B cell (primary cell): Measurements from ENCODE around the gene TEX26. TPM values are rescaled to one million over a fixed set of nuclear protein-coding genes. Genes with fewer than 3 reads are reported as not detected.

Source experiments
- ATAC-seq: fragments of 200-7000 bp; cut with Tn5 transposase; one replicate; pipeline ENCODE4 v1.10.0; 2021; ENCODE audit warnings: low read depth, mild to moderate bottlenecking, moderate number of reproducible peaks, moderate library complexity
- CTCF ChIA-PET: fragments of 350-600 bp; sonication (Branson Sonifier 250); formaldehyde crosslinking; loops from one replicate; lab custom pipeline; 2021; ENCODE audit warnings: antibody characterized with exemption, inconsistent platforms; lab: Charles Lee
- POLR2A ChIA-PET: fragments of 350-600 bp; sonication (Branson Sonifier 250); formaldehyde crosslinking; loops from one replicate; lab custom pipeline; 2021; ENCODE audit warnings: antibody characterized with exemption; lab: Charles Lee
- DNase-seq: peaks from one replicate; pipeline ENCODE4 v3.0.0; 2013
- H2AFZ ChIP-seq: 2 replicates; pipeline ENCODE4 v1.6.1; 2012; ENCODE audit warnings: mild to moderate bottlenecking, low read depth, low read length; ENCODE audit not compliant: insufficient read depth, poor library complexity, severe bottlenecking
- H3K27ac ChIP-seq, 2 donors: 1 replicate in 1 of 2; 2 replicates in 1 of 2; pipeline ENCODE4 v1.5.1; 2012 to 2013; ENCODE audit warnings: low read length in 2 of 2, mild to moderate bottlenecking in 2 of 2, moderate library complexity in 1 of 2
- H3K27me3 ChIP-seq, 4 experiments: fragments of 200-600 bp in 1 of 4; sonication (generic) in 1 of 4; replicated peaks in 1 of 4; 1 replicate in 2 of 4; 2 replicates in 2 of 4; pipeline versions ENCODE4 v1.6.1 to v1.7.0; 2013 to 2016; ENCODE audit warnings: low read length in 3 of 4, mild to moderate bottlenecking in 2 of 4, mixed read lengths in 1 of 4, moderate library complexity in 1 of 4; ENCODE audit not compliant: insufficient read depth in 4 of 4, control insufficient read depth in 3 of 4; ENCODE audit errors: control extremely low read depth in 1 of 4
- H3K36me3 ChIP-seq, 2 experiments: replicated peaks in 1 of 2; 1 replicate in 1 of 2; 2 replicates in 1 of 2; pipeline versions ENCODE4 v1.6.1 to v1.7.1; 2013; ENCODE audit warnings: low read length in 1 of 2; ENCODE audit not compliant: insufficient read depth in 2 of 2, control insufficient read depth in 1 of 2; ENCODE audit errors: control extremely low read depth in 1 of 2, extremely low read depth in 1 of 2
- H3K4me1 ChIP-seq, 2 donors: fragments of 200-600 bp in 1 of 2; sonication (generic) in 1 of 2; 1 replicate in 1 of 2; 2 replicates in 1 of 2; pipeline versions ENCODE4 v1.5.1 to v1.6.1; 2013 to 2017; ENCODE audit warnings: low read length in 2 of 2; ENCODE audit not compliant: control insufficient read depth in 2 of 2, insufficient read depth in 2 of 2
- H3K4me2 ChIP-seq: replicated peaks from 2 replicates; pipeline ENCODE3; 2012; ENCODE audit warnings: mild to moderate bottlenecking, low read depth, low read length; ENCODE audit not compliant: poor library complexity, severe bottlenecking
- H3K4me3 ChIP-seq, 5 experiments: fragments of 200-600 bp in 1 of 5; sonication (generic) in 1 of 5; 1 replicate in 3 of 5; 2 replicates in 2 of 5; pipeline versions ENCODE4 v1.5.1 to v1.7.0; 2011 to 2016; ENCODE audit warnings: low read length in 4 of 5, mild to moderate bottlenecking in 4 of 5, low read depth in 2 of 5, control low read depth in 1 of 5, moderate library complexity in 1 of 5; ENCODE audit not compliant: insufficient read depth in 1 of 5; ENCODE audit errors: control extremely low read depth in 1 of 5, extremely low read depth in 1 of 5
- H3K79me2 ChIP-seq: fragments of 200-600 bp; sonication (generic); one replicate; pipeline ENCODE4 v1.6.0; 2016; ENCODE audit warnings: low read length; ENCODE audit not compliant: control insufficient read depth, insufficient read depth
- H3K9ac ChIP-seq: fragments of 200-600 bp; sonication (generic); 2 replicates; pipeline ENCODE4 v1.6.1; 2017; ENCODE audit warnings: mild to moderate bottlenecking, low read length, moderate library complexity
- H3K9me3 ChIP-seq, 3 donors: one replicate each; pipeline versions ENCODE4 v1.6.1 to v1.7.1; 2013; ENCODE audit warnings: low read length in 2 of 3; ENCODE audit not compliant: control insufficient read depth in 2 of 3, insufficient read depth in 1 of 3; ENCODE audit errors: control extremely low read depth in 1 of 3
- H4K20me1 ChIP-seq: 2 replicates; pipeline ENCODE4 v1.6.0; 2012; ENCODE audit warnings: mild to moderate bottlenecking, low read length; ENCODE audit not compliant: insufficient read depth, control insufficient read depth, poor library complexity, severe bottlenecking
- H3K27ac Mint-ChIP-seq: one replicate; pipeline ENCODE4 v1.8.0; 2021; ENCODE audit warnings: mixed read lengths
- H3K27me3 Mint-ChIP-seq: one replicate; pipeline ENCODE4 v1.8.0; 2021; ENCODE audit warnings: mixed read lengths
- H3K4me1 Mint-ChIP-seq: one replicate; pipeline ENCODE4 v1.8.0; 2021; ENCODE audit warnings: mixed read lengths
- H3K4me3 Mint-ChIP-seq: one replicate; pipeline ENCODE4 v1.8.0; 2021; ENCODE audit warnings: mixed read lengths
- H3K9me3 Mint-ChIP-seq: one replicate; pipeline ENCODE4 v1.8.0; 2022; ENCODE audit warnings: mixed read lengths; ENCODE audit not compliant: insufficient read depth
- EZH2 ChIP-seq: IDR thresholded peaks from 2 replicates; pipeline ENCODE4 v1.6.1; 2012; ENCODE audit warnings: borderline replicate concordance, low read depth, mild to moderate bottlenecking, moderate library complexity, low read length; ENCODE audit not compliant: insufficient read depth, poor library complexity, severe bottlenecking
- WGBS: methylation state at CpG from one replicate; pipeline ENCODE4 v1.1.5; 2013; ENCODE audit warnings: missing lambda C conversion rate; ENCODE audit not compliant: insufficient coverage; 5-methylcytosine and 5-hydroxymethylcytosine counted together
- intact Hi-C: fragments of 100-400 bp; cut with micrococcal nuclease; formaldehyde crosslinking; loops from one replicate; pipeline ENCODE4 v1.10.0; 2022
- polyA plus RNA-seq: library from polyadenylated mRNA; depleted of rRNA; stranded (reverse); fragments of >200 nt; gene quantifications from 2 replicates; pipeline ENCODE4 v1.2.3, GENCODE V29; 2012
- total RNA-seq, 2 donors: library from RNA; stranded (reverse); fragments of 120-200 nt in 1 of 2; gene quantifications; 1 replicate in 1 of 2; 2 replicates in 1 of 2; pipeline versions ENCODE4 v1.2.3 to v1.2.4, GENCODE V29; 2013 to 2022
- TF ChIP-seq, protein P1 (sequence below): fragments of 200-600 bp; IDR thresholded peaks from one replicate; pipeline ENCODE4 v1.8.0; 2022; ENCODE audit warnings: antibody characterized with exemption, mild to moderate bottlenecking

TEX26 gene
- total and polyA plus RNA-seq, 2 donors (not counting 1 experiment from before 2014, with no cell fraction given): not detected

DNA sequence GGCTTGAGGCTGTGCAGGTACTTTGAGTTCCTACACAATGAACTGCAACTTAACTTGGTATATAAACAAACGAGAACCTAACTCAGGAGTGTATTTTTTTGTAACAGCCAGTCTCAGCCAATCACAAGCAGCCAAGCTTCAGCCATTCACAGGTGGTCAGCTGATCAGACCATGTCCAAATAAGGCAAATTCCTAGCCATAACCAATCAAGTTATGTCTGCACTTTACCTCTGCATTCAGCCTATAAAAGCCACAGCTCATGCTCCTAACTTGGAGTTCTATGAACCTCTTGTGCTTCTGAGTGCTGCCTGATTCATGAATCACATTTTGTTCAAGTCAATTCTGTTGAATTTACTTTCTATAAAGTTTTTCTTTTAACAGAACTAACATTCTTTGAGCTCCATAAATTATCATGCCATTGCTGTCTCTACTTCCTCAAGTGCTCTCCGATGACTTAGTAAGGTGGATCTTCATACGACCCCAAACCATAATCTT is 43.2 kb upstream of the TEX26 start:
- peaks cover under 1% of the 10 kb centered on the region for H3K9me3 Mint-ChIP-seq
- Histone ChIP-seq H3K4me3 (no peak overlapping the region), H3K36me3 (no peaks in the 10 kb centered on the region), H3K9me3 (peaks cover 3 to 10% (median 7%) of the 10 kb centered on the region in 3 donors), H2AFZ (no peak overlapping the region), H3K27ac (no peak overlapping the region), H4K20me1 (no peaks in the 10 kb centered on the region), H3K4me1 (no peaks in the 10 kb centered on the region), H3K79me2 (no peaks in the 10 kb centered on the region), H3K9ac (no peak overlapping the region), H3K27me3 (peaks cover 0 to 3% (median 0%) of the 10 kb centered on the region in 4 experiments), H3K4me2 (no peak overlapping the region)
- no peak for TF ChIP-seq EZH2
- TF ChIP-seq, protein P1, sequence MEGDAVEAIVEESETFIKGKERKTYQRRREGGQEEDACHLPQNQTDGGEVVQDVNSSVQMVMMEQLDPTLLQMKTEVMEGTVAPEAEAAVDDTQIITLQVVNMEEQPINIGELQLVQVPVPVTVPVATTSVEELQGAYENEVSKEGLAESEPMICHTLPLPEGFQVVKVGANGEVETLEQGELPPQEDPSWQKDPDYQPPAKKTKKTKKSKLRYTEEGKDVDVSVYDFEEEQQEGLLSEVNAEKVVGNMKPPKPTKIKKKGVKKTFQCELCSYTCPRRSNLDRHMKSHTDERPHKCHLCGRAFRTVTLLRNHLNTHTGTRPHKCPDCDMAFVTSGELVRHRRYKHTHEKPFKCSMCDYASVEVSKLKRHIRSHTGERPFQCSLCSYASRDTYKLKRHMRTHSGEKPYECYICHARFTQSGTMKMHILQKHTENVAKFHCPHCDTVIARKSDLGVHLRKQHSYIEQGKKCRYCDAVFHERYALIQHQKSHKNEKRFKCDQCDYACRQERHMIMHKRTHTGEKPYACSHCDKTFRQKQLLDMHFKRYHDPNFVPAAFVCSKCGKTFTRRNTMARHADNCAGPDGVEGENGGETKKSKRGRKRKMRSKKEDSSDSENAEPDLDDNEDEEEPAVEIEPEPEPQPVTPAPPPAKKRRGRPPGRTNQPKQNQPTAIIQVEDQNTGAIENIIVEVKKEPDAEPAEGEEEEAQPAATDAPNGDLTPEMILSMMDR: no peak
- 100% methylated on average over 1 of the region's 3 CpGs for WGBS
- ATAC-seq (no peak), DNase-seq (no peak)
- intact Hi-C loops: no loop called here
- CTCF ChIA-PET: no interaction called here
- H3K4me3 Mint-ChIP-seq: no peak overlapping the region
- POLR2A ChIA-PET: no interaction called here
- H3K27me3 Mint-ChIP-seq: peaks cover 27% of the 10 kb centered on the region
- H3K4me1 Mint-ChIP-seq: no peaks in the 10 kb centered on the region
- no peak overlapping the region for H3K27ac Mint-ChIP-seq

DNA sequence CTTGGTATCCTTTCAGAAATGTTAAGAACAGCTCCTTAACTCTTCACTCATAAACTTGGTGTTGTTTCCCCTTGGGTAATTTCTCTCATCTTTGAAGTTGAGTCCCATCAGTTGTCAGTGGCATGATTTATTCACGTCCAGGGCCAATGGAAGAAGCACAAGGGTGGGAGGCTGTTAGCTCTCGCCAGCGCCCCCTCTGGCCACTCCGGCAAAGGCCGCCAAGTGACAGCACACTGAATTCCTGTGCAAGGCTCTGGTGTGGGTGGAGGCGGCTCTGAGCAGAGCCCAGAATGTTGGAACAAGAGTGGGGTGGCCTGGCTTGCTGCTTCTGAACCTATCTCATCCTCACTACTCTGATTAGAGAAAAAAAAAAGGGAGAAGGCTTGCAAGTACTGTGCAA is 39.5 kb upstream of the TEX26 start:
- H3K4me3 Mint-ChIP-seq: no peak overlapping the region
- H3K27ac ChIP-seq: no peak overlapping the region
- H3K27me3 ChIP-seq: peaks cover 0 to 3% (median 0%) of the 10 kb centered on the region in 4 experiments
- 60% methylated on average over 1 of the region's 6 CpGs for WGBS
- ATAC-seq: no peak
- no peak overlapping the region for H3K27ac Mint-ChIP-seq
- intact Hi-C loops: no loop called here
- no peak overlapping the region for H3K9ac ChIP-seq
- no peaks in the 10 kb centered on the region for H3K4me1 ChIP-seq
- H3K36me3 ChIP-seq: no peaks in the 10 kb centered on the region
- no peak overlapping the region for H2AFZ ChIP-seq
- no peak overlapping the region for H3K4me2 ChIP-seq
- no peaks in the 10 kb centered on the region for H4K20me1 ChIP-seq
- H3K9me3 Mint-ChIP-seq: no peaks in the 10 kb centered on the region
- POLR2A ChIA-PET: no interaction called here
- no peaks in the 10 kb centered on the region for H3K79me2 ChIP-seq
- peaks cover 27% of the 10 kb centered on the region for H3K27me3 Mint-ChIP-seq
- no peaks in the 10 kb centered on the region for H3K4me1 Mint-ChIP-seq
- TF ChIP-seq EZH2: no peak
- TF ChIP-seq, protein P1: peak; percentile 19
- CTCF ChIA-PET: interaction anchor here (0.5 to 1.0 kb wide), 3 partner anchors 8 to 118 kb away, joined by 3 to 4 read pairs (median 3); no protein-coding TSS in a partner anchor
- H3K4me3 ChIP-seq: no peak overlapping the region
- no peak for DNase-seq
- H3K9me3 ChIP-seq: peaks cover 2 to 3% (median 3%) of the 10 kb centered on the region in 3 donors
